Liver (tissue), 9 donors: ENCODE results near the gene KDM4C. TPM values are rescaled to one million over a fixed set of nuclear protein-coding genes. Genes with fewer than 3 reads are reported as not detected.

Source experiments
- DNase-seq: peaks from one replicate; pipeline ENCODE4 v3.0.0-alpha.2; 2017; ENCODE audit warnings: low spot score
- H3K27ac ChIP-seq, 2 donors: one replicate each; pipeline ENCODE4 v1.7.0; 2013; ENCODE audit warnings: inconsistent platforms in 2 of 2, low read length in 2 of 2, control low read depth in 1 of 2, low read depth in 1 of 2, mild to moderate bottlenecking in 1 of 2
- H3K27me3 ChIP-seq, 4 donors: one replicate each; pipeline versions ENCODE4 v1.6.1 to v1.7.0; 2013; ENCODE audit warnings: low read length in 3 of 4, inconsistent platforms in 1 of 4, mild to moderate bottlenecking in 1 of 4, moderate library complexity in 1 of 4; ENCODE audit not compliant: control insufficient read depth in 4 of 4, insufficient read depth in 4 of 4
- H3K36me3 ChIP-seq, 4 donors: one replicate each; pipeline versions ENCODE4 v1.6.1 to v1.7.0; 2013; ENCODE audit warnings: low read length in 3 of 4, mild to moderate bottlenecking in 3 of 4, low read depth in 1 of 4, moderate library complexity in 1 of 4; ENCODE audit not compliant: control insufficient read depth in 4 of 4, insufficient read depth in 3 of 4
- H3K4me1 ChIP-seq, 4 donors: one replicate each; pipeline versions ENCODE4 v1.6.1 to v1.7.0; 2013; ENCODE audit warnings: low read length in 3 of 4, mild to moderate bottlenecking in 3 of 4, moderate library complexity in 1 of 4; ENCODE audit not compliant: control insufficient read depth in 4 of 4, insufficient read depth in 4 of 4
- H3K4me3 ChIP-seq, 3 donors: one replicate each; pipeline versions ENCODE4 v1.6.1 to v1.7.0; 2013; ENCODE audit warnings: low read length in 3 of 3, control low read depth in 1 of 3, low read depth in 1 of 3, mild to moderate bottlenecking in 1 of 3
- H3K9ac ChIP-seq, 2 donors: one replicate each; pipeline ENCODE4 v1.7.0; 2013; ENCODE audit warnings: low read length in 2 of 2, mild to moderate bottlenecking in 2 of 2, moderate library complexity in 2 of 2, control low read depth in 1 of 2, low read depth in 1 of 2
- H3K9me3 ChIP-seq, 4 donors: one replicate each; pipeline versions ENCODE4 v1.6.1 to v1.7.0; 2013; ENCODE audit warnings: low read length in 3 of 4; ENCODE audit not compliant: control insufficient read depth in 4 of 4
- CTCF ChIP-seq: fragments of 150-350 bp; IDR thresholded peaks from 2 replicates; pipeline ENCODE4 v1.5.1; 2017; ENCODE audit warnings: improper control_type of control experiment, low read depth, low read length; ENCODE audit not compliant: missing input control
- EGR1 ChIP-seq, 2 donors: IDR thresholded peaks; 2 replicates each; pipeline ENCODE4 v1.6.1; 2016 to 2018; ENCODE audit warnings: antibody characterized with exemption in 2 of 2, low read depth in 2 of 2
- FOXA1 ChIP-seq: IDR thresholded peaks from 2 replicates; pipeline ENCODE4 v1.6.1; 2016; ENCODE audit warnings: antibody characterized with exemption
- FOXA2 ChIP-seq: IDR thresholded peaks from 2 replicates; pipeline ENCODE4 v1.6.1; 2016; ENCODE audit warnings: antibody characterized with exemption
- HNF4A ChIP-seq, 2 donors: conservative IDR thresholded peaks; 2 replicates each; pipeline ENCODE4 v1.6.1; 2016; ENCODE audit warnings: antibody characterized with exemption in 2 of 2, mild to moderate bottlenecking in 2 of 2
- HNF4G ChIP-seq: IDR thresholded peaks from 2 replicates; pipeline ENCODE4 v1.6.1; 2016; ENCODE audit warnings: antibody characterized with exemption
- JUND ChIP-seq, 2 donors: IDR thresholded peaks; 2 replicates each; pipeline ENCODE4 v1.6.1; 2016; ENCODE audit warnings: antibody characterized with exemption in 2 of 2
- RAD21 ChIP-seq, 2 donors: IDR thresholded peaks; 2 replicates each; pipeline ENCODE4 v1.6.1; 2016; ENCODE audit warnings: antibody characterized with exemption in 2 of 2, mild to moderate bottlenecking in 2 of 2
- REST ChIP-seq: IDR thresholded peaks from 2 replicates; pipeline ENCODE4 v1.6.1; 2016; ENCODE audit warnings: antibody characterized with exemption, mild to moderate bottlenecking
- RXRA ChIP-seq, 2 donors: IDR thresholded peaks; 2 replicates each; pipeline ENCODE4 v1.6.1; 2017 to 2018; ENCODE audit warnings: antibody characterized with exemption in 2 of 2, mild to moderate bottlenecking in 1 of 2
- SP1 ChIP-seq: IDR thresholded peaks from 2 replicates; pipeline ENCODE4 v1.6.1; 2018; ENCODE audit warnings: antibody characterized with exemption, mild to moderate bottlenecking
- YY1 ChIP-seq: IDR thresholded peaks from 2 replicates; pipeline ENCODE4 v1.6.1; 2016; ENCODE audit warnings: antibody characterized with exemption, mild to moderate bottlenecking
- WGBS: extraction: QIAGEN DNeasy Blood & Tissue Kit; methylation state at CpG from one replicate; pipeline ENCODE4 v1.1.7; 2013; 5-methylcytosine and 5-hydroxymethylcytosine counted together
- polyA plus RNA-seq, 2 donors: library from polyadenylated mRNA; stranded (reverse) in 1 of 2; unstranded in 1 of 2; fragments of 200-250 nt in 1 of 2; fragments of >200 nt in 1 of 2; fragmentation: Nextera tagmentation in 1 of 2; extraction: Ambion mirVana in 1 of 2; gene quantifications; one replicate each; pipeline versions ENCODE4 v1.2.1 to v1.2.3, GENCODE V29; 2013 to 2015
- total RNA-seq, 2 donors: library from RNA; depleted of rRNA; stranded (reverse); fragments of >200 nt; gene quantifications; one replicate each; pipeline ENCODE4 v1.2.3, GENCODE V29; 2014
- TF ChIP-seq, protein P1 (sequence below): IDR thresholded peaks from 2 replicates; pipeline ENCODE4 v1.6.1; 2016; ENCODE audit warnings: antibody characterized with exemption
- TF ChIP-seq, protein P2 (sequence below): IDR thresholded peaks from 2 replicates; pipeline ENCODE4 v1.6.1; 2016; ENCODE audit warnings: antibody characterized with exemption
- TF ChIP-seq, protein P3 (sequence below): IDR thresholded peaks from 2 replicates; pipeline ENCODE4 v1.6.1; 2016; ENCODE audit warnings: antibody characterized with exemption
- donor health status: healthy.
- donor health status: healthy.
- donor health status: healthy.
- donor health status: healthy.
- donor health status: healthy.

The KDM4C gene
- total and polyA plus RNA-seq, 4 donors = 4.3 to 40.2 (median 24.0) TPM

DNA sequence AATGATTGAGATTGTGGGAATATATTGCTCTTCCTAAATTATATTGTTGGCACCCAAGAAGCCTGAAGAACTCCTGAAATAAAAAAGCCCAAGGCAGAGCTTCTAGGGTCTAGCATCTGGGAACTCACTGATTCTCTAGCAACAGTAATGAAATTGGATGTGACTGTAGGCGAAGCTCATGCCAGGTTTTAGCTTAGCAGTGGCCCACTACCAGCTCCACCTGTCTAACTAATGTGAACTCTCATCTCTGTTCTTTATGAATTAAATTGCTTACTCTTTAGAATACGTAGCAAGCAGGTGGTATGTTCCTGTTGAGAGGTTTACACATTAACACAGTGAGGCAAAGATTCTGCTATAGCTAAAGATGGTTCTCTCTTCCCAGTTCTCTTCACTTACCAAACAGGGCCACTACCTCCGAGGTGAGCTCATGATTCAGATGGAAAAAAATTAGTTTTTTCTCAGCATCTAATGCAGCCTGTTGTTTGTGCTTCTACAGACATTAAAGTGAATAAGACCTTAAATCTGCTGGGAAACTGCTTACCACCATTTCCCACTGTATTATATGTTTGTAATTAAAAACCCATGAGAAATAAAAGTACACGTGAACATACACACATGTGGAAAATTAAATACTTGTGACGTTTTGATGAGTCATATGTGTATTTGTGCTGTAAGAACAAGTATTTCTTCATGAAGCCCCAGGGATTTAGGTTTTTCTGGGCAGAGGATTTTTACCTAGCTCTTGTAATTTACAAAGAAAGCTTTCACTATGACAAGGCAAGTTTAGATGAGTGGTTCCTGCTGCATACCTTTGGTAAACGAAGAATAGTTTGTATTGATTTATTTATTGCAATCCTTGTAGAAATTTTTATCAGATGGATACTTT, 360.1 kb downstream of the KDM4C start:
- no peaks in the 10 kb centered on the region for H3K4me1 ChIP-seq
- WGBS = 84% methylated on average over 6 of the region's 6 CpGs
- no peak for DNase-seq

More for the DNA sequence above, 360.1 kb downstream of the KDM4C start:
- no peak overlapping the region for H3K27ac ChIP-seq
- peaks cover 0 to 6% (median 0%) of the 10 kb centered on the region in 4 donors for H3K36me3 ChIP-seq
- no peak overlapping the region for H3K4me3 ChIP-seq
- no peaks in the 10 kb centered on the region for H3K9me3 ChIP-seq
- H3K9ac ChIP-seq = no peak overlapping the region
- TF ChIP-seq HNF4A (conservative IDR thresholded peaks at IDR 0.05) = no peak
- no peak for TF ChIP-seq RXRA (IDR thresholded peaks at IDR 0.05)
- no peak for TF ChIP-seq YY1
- no peak for TF ChIP-seq REST
- TF ChIP-seq CTCF = no peak
- no peak for TF ChIP-seq FOXA1
- TF ChIP-seq, protein P1, sequence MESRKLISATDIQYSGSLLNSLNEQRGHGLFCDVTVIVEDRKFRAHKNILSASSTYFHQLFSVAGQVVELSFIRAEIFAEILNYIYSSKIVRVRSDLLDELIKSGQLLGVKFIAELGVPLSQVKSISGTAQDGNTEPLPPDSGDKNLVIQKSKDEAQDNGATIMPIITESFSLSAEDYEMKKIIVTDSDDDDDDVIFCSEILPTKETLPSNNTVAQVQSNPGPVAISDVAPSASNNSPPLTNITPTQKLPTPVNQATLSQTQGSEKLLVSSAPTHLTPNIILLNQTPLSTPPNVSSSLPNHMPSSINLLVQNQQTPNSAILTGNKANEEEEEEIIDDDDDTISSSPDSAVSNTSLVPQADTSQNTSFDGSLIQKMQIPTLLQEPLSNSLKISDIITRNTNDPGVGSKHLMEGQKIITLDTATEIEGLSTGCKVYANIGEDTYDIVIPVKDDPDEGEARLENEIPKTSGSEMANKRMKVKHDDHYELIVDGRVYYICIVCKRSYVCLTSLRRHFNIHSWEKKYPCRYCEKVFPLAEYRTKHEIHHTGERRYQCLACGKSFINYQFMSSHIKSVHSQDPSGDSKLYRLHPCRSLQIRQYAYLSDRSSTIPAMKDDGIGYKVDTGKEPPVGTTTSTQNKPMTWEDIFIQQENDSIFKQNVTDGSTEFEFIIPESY = no peak
- no peak for TF ChIP-seq JUND (IDR thresholded peaks at IDR 0.05)
- TF ChIP-seq, protein P2, sequence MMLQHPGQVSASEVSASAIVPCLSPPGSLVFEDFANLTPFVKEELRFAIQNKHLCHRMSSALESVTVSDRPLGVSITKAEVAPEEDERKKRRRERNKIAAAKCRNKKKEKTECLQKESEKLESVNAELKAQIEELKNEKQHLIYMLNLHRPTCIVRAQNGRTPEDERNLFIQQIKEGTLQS = no peak
- no peak for TF ChIP-seq RAD21 (IDR thresholded peaks at IDR 0.05)
- TF ChIP-seq EGR1 (IDR thresholded peaks at IDR 0.05; ENCODE audit: low read depth in 2 of 2) = no peak
- TF ChIP-seq FOXA2 = no peak
- no peak for TF ChIP-seq HNF4G
- TF ChIP-seq, protein P3, sequence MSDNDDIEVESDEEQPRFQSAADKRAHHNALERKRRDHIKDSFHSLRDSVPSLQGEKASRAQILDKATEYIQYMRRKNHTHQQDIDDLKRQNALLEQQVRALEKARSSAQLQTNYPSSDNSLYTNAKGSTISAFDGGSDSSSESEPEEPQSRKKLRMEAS = no peak
- no peak for TF ChIP-seq SP1
- no peaks in the 10 kb centered on the region for H3K27me3 ChIP-seq
